ENCODE data around the gene GPNMB.
A peak's percentile ranks its signal among the peaks of the same experiment; 100 is the strongest.

The GPNMB gene

GRCh38 chr7:23273141-23273599 lies 26.6 kb downstream of the GPNMB start:
- H3K27ac ChIP-seq: peak overlapping the region; percentile 76
- TF ChIP-seq, protein P1, sequence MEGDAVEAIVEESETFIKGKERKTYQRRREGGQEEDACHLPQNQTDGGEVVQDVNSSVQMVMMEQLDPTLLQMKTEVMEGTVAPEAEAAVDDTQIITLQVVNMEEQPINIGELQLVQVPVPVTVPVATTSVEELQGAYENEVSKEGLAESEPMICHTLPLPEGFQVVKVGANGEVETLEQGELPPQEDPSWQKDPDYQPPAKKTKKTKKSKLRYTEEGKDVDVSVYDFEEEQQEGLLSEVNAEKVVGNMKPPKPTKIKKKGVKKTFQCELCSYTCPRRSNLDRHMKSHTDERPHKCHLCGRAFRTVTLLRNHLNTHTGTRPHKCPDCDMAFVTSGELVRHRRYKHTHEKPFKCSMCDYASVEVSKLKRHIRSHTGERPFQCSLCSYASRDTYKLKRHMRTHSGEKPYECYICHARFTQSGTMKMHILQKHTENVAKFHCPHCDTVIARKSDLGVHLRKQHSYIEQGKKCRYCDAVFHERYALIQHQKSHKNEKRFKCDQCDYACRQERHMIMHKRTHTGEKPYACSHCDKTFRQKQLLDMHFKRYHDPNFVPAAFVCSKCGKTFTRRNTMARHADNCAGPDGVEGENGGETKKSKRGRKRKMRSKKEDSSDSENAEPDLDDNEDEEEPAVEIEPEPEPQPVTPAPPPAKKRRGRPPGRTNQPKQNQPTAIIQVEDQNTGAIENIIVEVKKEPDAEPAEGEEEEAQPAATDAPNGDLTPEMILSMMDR (conservative IDR thresholded peaks at IDR 0.05): peak; percentile 93

GRCh38 chr7:23275912-23276311 lies 29.3 kb downstream of the GPNMB start:
- TF ChIP-seq, protein P1 (conservative IDR thresholded peaks at IDR 0.05): no peak

DNA sequence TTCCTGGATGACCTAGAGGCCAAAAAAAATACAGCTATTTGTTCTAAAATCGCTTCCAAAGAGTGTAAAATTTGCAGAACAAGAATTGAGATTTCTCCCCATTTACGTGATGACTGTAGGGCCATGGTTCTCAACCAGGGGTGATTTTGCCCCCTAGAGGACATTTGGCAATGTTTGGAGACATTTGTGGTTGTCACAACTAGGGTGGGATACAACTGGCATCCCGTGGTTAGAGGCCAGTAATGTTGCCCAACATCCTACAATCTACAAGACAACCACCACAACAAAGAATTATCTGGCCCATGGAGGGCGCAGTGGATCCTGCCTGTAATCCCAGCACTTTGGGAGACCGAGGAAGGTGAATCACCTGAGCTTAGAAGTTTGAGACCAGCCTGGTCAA lies 29.8 kb downstream of the GPNMB start:
- TF ChIP-seq, protein P1 (conservative IDR thresholded peaks at IDR 0.05): peak; percentile 14; the same call in 1 of the 2 replicates
- no peak overlapping the region for H3K27ac ChIP-seq

More at GRCh38 chr7:23275912-23276311, 29.3 kb downstream of the GPNMB start:
- no peak overlapping the region for H3K27ac ChIP-seq

GRCh38 chr7:23276947-23277346 lies 30.4 kb downstream of the GPNMB start:
- H3K27ac ChIP-seq: no peak overlapping the region

DNA sequence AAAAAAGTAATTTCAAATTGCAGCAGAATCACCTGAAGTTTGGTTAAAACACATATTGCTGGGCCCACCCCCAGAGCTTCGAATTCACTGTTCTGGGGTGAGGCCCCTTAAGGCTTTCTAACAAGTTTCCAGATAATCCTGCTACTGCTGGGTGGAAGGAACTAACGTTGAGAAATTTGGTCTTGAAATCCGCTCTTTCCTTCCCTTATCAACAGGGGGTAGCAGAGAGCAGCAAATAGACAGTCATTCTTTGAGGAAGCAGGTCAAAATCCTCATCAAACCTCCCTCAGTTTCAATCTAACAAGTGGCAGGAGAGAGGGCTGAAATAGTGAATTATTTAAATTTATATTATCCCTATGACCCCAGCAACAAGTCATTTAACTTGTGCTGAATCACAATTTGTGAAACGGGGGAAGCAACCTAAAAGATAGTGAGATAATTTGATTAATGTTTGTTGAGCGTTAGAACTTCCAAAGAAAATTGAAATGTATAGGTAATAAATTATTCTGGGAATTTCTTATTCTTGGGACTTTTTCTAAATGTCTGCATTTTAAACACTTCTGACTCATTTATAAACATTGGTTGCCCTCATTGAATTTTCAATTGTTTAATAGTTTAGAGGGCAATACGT lies 30.9 kb downstream of the GPNMB start:
- TF ChIP-seq, protein P1 (conservative IDR thresholded peaks at IDR 0.05): peak; percentile 85

More at GRCh38 chr7:23276947-23277346, 30.4 kb downstream of the GPNMB start:
- TF ChIP-seq, protein P1 (conservative IDR thresholded peaks at IDR 0.05): no peak

GRCh38 chr7:23279819-23280525 lies 33.4 kb downstream of the GPNMB start:
- H3K27ac ChIP-seq: no peak overlapping the region
- TF ChIP-seq, protein P1 (conservative IDR thresholded peaks at IDR 0.05): no peak

More for the DNA sequence above, 30.9 kb downstream of the GPNMB start:
- H3K27ac ChIP-seq: no peak overlapping the region

- no peak overlapping the region for H3K27ac ChIP-seq
- TF ChIP-seq, protein P1 (conservative IDR thresholded peaks at IDR 0.05): no peak
Observed at GRCh38 chr7:23283086-23283485, 36.5 kb downstream of the GPNMB start.
